IMR-90 (cell line): Measurements from ENCODE around the gene PTEN. TPM values are rescaled to one million over a fixed set of nuclear protein-coding genes. Genes with fewer than 3 reads are reported as not detected.

ENCODE experiments used
- ATAC-seq: fragments of 200-7000 bp; cut with Tn5 transposase; 2 replicates; pipeline ENCODE4 v1.9.1; 2020; ENCODE audit warnings: low read depth, mild to moderate bottlenecking, moderate library complexity
- BruUV-seq: library from RNA; stranded (reverse); fragments of 400-500 nt; replicated peaks from 2 replicates; lab custom pipeline; 2021; lab: Mats Ljungman, UMichigan
- CTCF ChIA-PET: fragments of 300-600 bp; formaldehyde crosslinking; extraction: SDS; loops from one replicate; lab custom pipeline; 2021; ENCODE audit warnings: antibody characterized with exemption; lab: Yijun Ruan, JAX
- POLR2A ChIA-PET: fragments of 300-600 bp; sonication (Branson Sonifier 250); formaldehyde crosslinking; loops from one replicate; lab custom pipeline; 2022; ENCODE audit warnings: antibody characterized with exemption; ENCODE audit not compliant: unreplicated experiment; lab: Charles Lee
- DNase-seq: peaks from one replicate; pipeline ENCODE4 v3.0.0; 2013
- H2AFZ ChIP-seq: replicated peaks from 2 replicates; pipeline ENCODE3; 2013; ENCODE audit warnings: low read length, mild to moderate bottlenecking; ENCODE audit not compliant: poor library complexity
- H2AK5ac ChIP-seq: 2 replicates; pipeline ENCODE4 v1.6.1; 2013; ENCODE audit warnings: low read depth, low read length, inconsistent platforms
- H2AK9ac ChIP-seq: replicated peaks from 2 replicates; pipeline ENCODE3; 2013; ENCODE audit warnings: mild to moderate bottlenecking, low read depth, low read length, moderate library complexity; ENCODE audit not compliant: poor library complexity
- H2BK120ac ChIP-seq: 2 replicates; pipeline ENCODE4 v1.6.1; 2013; ENCODE audit warnings: low read depth, low read length, inconsistent platforms
- H2BK15ac ChIP-seq: 3 replicates; pipeline ENCODE4 v1.6.1; 2013; ENCODE audit warnings: low read depth, low read length, inconsistent platforms
- H2BK20ac ChIP-seq: 2 replicates; pipeline ENCODE4 v1.6.1; 2013; ENCODE audit warnings: low read depth, mild to moderate bottlenecking, inconsistent platforms, low read length, moderate library complexity
- H2BK5ac ChIP-seq: 2 replicates; pipeline ENCODE4 v1.6.1; 2013; ENCODE audit warnings: mild to moderate bottlenecking, low read depth, low read length, inconsistent platforms; ENCODE audit not compliant: poor library complexity, severe bottlenecking
- H3K14ac ChIP-seq: replicated peaks from 2 replicates; pipeline ENCODE4 v1.6.1; 2013; ENCODE audit warnings: low read depth, low read length, inconsistent platforms
- H3K18ac ChIP-seq: 2 replicates; pipeline ENCODE4 v1.6.1; 2013; ENCODE audit warnings: low read depth, low read length, control low read depth
- H3K23ac ChIP-seq: 2 replicates; pipeline ENCODE4 v1.6.1; 2013; ENCODE audit warnings: low read depth, low read length, inconsistent platforms
- H3K27ac ChIP-seq: 2 replicates; pipeline ENCODE4 v1.5.1; 2013; ENCODE audit warnings: mild to moderate bottlenecking, control low read depth, low read length; ENCODE audit not compliant: insufficient read depth
- H3K27me3 ChIP-seq: 2 replicates; pipeline ENCODE4 v1.6.1; 2013; ENCODE audit warnings: low read length; ENCODE audit not compliant: control insufficient read depth, insufficient read depth
- H3K36me3 ChIP-seq: 2 replicates; pipeline ENCODE4 v1.6.1; 2013; ENCODE audit warnings: low read length, mixed read lengths; ENCODE audit not compliant: control insufficient read depth, insufficient read depth
- H3K4ac ChIP-seq: 2 replicates; pipeline ENCODE4 v1.6.1; 2013; ENCODE audit warnings: low read depth, low read length, inconsistent platforms
- H3K4me1 ChIP-seq: 2 replicates; pipeline ENCODE4 v1.6.1; 2013; ENCODE audit warnings: low read length, mixed read lengths; ENCODE audit not compliant: control insufficient read depth, insufficient read depth
- H3K4me2 ChIP-seq: 2 replicates; pipeline ENCODE4 v1.6.1; 2013; ENCODE audit warnings: low read depth, mild to moderate bottlenecking, control low read depth, low read length, moderate library complexity
- H3K4me3 ChIP-seq: 2 replicates; pipeline ENCODE4 v1.5.1; 2013; ENCODE audit warnings: low read depth, mild to moderate bottlenecking, control low read depth, low read length, moderate library complexity; ENCODE audit not compliant: insufficient read depth
- H3K56ac ChIP-seq: 2 replicates; pipeline ENCODE4 v1.6.1; 2013; ENCODE audit warnings: low read length, inconsistent platforms; ENCODE audit not compliant: insufficient read depth; ENCODE audit errors: extremely low read depth
- H3K79me1 ChIP-seq, 2 experiments: 2 replicates each; pipeline ENCODE4 v1.6.1; 2013; ENCODE audit warnings: low read length in 2 of 2, inconsistent platforms in 1 of 2, low read depth in 1 of 2
- H3K9ac ChIP-seq: 2 replicates; pipeline ENCODE4 v1.6.1; 2013; ENCODE audit warnings: low read depth, low read length, control low read depth
- H3K9me1 ChIP-seq: 2 replicates; pipeline ENCODE4 v1.6.1; 2013; ENCODE audit warnings: low read length, inconsistent platforms; ENCODE audit not compliant: insufficient read depth
- H3K9me3 ChIP-seq: 2 replicates; pipeline ENCODE4 v1.6.1; 2013; ENCODE audit warnings: low read length; ENCODE audit not compliant: control insufficient read depth, insufficient read depth
- H4K20me1 ChIP-seq: 2 replicates; pipeline ENCODE4 v1.6.1; 2013; ENCODE audit warnings: low read length, inconsistent platforms; ENCODE audit not compliant: insufficient read depth
- H4K5ac ChIP-seq: 2 replicates; pipeline ENCODE4 v1.6.1; 2013; ENCODE audit warnings: mild to moderate bottlenecking, low read depth, low read length, control low read depth
- H4K8ac ChIP-seq, 2 experiments: 2 replicates each; pipeline ENCODE4 v1.6.1; 2013; ENCODE audit warnings: low read depth in 2 of 2, low read length in 2 of 2, control low read depth in 1 of 2, inconsistent platforms in 1 of 2
- H4K91ac ChIP-seq: 2 replicates; pipeline ENCODE4 v1.6.1; 2013; ENCODE audit warnings: low read depth, low read length, inconsistent platforms; ENCODE audit not compliant: insufficient read depth
- BHLHE40 ChIP-seq: fragments of 150-350 bp; IDR thresholded peaks from 2 replicates; pipeline ENCODE4 v1.6.1; 2016; ENCODE audit warnings: mild to moderate bottlenecking, low read depth, low read length
- CEBPB ChIP-seq: IDR thresholded peaks from 2 replicates; pipeline ENCODE4 v1.6.1; 2012; ENCODE audit warnings: low read depth, low read length, improper control_type of control experiment
- CHD1 ChIP-seq: IDR thresholded peaks from 2 replicates; pipeline ENCODE4 v1.6.1; 2012; ENCODE audit warnings: low read depth, low read length, improper control_type of control experiment
- CTCF ChIP-seq: conservative IDR thresholded peaks from 2 replicates; pipeline ENCODE4 v1.5.1; 2012; ENCODE audit warnings: mild to moderate bottlenecking, low read depth, low read length, improper control_type of control experiment
- FOS ChIP-seq: fragments of 150-350 bp; IDR thresholded peaks from 2 replicates; pipeline ENCODE4 v1.6.1; 2016; ENCODE audit warnings: low read depth, low read length
- MAFK ChIP-seq: IDR thresholded peaks from 2 replicates; pipeline ENCODE4 v1.6.1; 2012; ENCODE audit warnings: low read depth, low read length, improper control_type of control experiment
- MAZ ChIP-seq: IDR thresholded peaks from 2 replicates; pipeline ENCODE4 v1.6.1; 2012; ENCODE audit warnings: low read depth, mild to moderate bottlenecking, low read length, improper control_type of control experiment, moderate library complexity, borderline replicate concordance
- MXI1 ChIP-seq: IDR thresholded peaks from 2 replicates; pipeline ENCODE4 v1.6.1; 2012; ENCODE audit warnings: low read depth, mild to moderate bottlenecking, low read length, moderate library complexity, borderline replicate concordance
- NFE2L2 ChIP-seq: fragments of 150-350 bp; IDR thresholded peaks from 2 replicates; pipeline ENCODE4 v1.6.1; 2016; ENCODE audit warnings: low read depth, mild to moderate bottlenecking, low read length
- POLR2A ChIP-seq: IDR thresholded peaks from 2 replicates; pipeline ENCODE4 v1.6.1; 2012; ENCODE audit warnings: mild to moderate bottlenecking, low read depth, low read length
- RAD21 ChIP-seq: IDR thresholded peaks from 2 replicates; pipeline ENCODE4 v1.6.1; 2012; ENCODE audit warnings: low read length, improper control_type of control experiment
- RCOR1 ChIP-seq: IDR thresholded peaks from 2 replicates; pipeline ENCODE4 v1.6.1; 2012; ENCODE audit warnings: mild to moderate bottlenecking, low read length, improper control_type of control experiment; ENCODE audit not compliant: insufficient replicate concordance
- RFX5 ChIP-seq: IDR thresholded peaks from 2 replicates; pipeline ENCODE4 v1.8.0; 2012; ENCODE audit warnings: low read depth, mild to moderate bottlenecking, low read length, moderate library complexity
- SMC3 ChIP-seq: fragments of 150-350 bp; IDR thresholded peaks from 2 replicates; pipeline ENCODE4 v1.6.1; 2016; ENCODE audit warnings: low read depth, mild to moderate bottlenecking, antibody characterized with exemption, low read length, moderate library complexity
- WGBS, 2 experiments: methylation state at CpG; one replicate each; pipeline versions ENCODE4 v1.1.5 to v1.1.7; 2013; ENCODE audit warnings: missing lambda C conversion rate in 2 of 2; ENCODE audit not compliant: insufficient read length in 1 of 2; ENCODE audit errors: extremely low coverage in 2 of 2; 5-methylcytosine and 5-hydroxymethylcytosine counted together
- dilution Hi-C: fragments of 300-500 bp; cut with HindIII; formaldehyde crosslinking; loops from one replicate; pipeline ENCODE4 v1.14.3; 2018; ENCODE audit warnings: low sequenced_read_pairs; ENCODE audit not compliant: unreplicated experiment
- in situ Hi-C: fragments of 300-500 bp; cut with MboI; formaldehyde crosslinking; loops from 3 replicates; pipeline ENCODE4 v1.14.3; 2019; ENCODE audit warnings: low sequenced_read_pairs, inconsistent platforms, mixed read lengths
- intact Hi-C: fragments of 100-400 bp; cut with micrococcal nuclease; formaldehyde crosslinking; loops from 2 replicates; pipeline ENCODE4 v1.10.0; 2022
- polyA plus RNA-seq, 3 experiments: library from polyadenylated mRNA; depleted of rRNA; stranded (reverse); fragments of >200 nt; gene quantifications; 2 replicates each; pipeline ENCODE4 v1.2.3, GENCODE V29; 2012; ENCODE audit warnings: low replicate concordance in 1 of 3
- total RNA-seq: library from RNA; depleted of rRNA; stranded (reverse); fragments of >200 nt; gene quantifications from 2 replicates; pipeline ENCODE4 v1.2.3, GENCODE V29; 2012
- TF ChIP-seq, protein P1 (sequence below): fragments of 150-350 bp; IDR thresholded peaks from 2 replicates; pipeline ENCODE4 v1.6.1; 2016; ENCODE audit warnings: low read depth, mild to moderate bottlenecking, low read length, moderate library complexity, borderline replicate concordance
- TF ChIP-seq, protein P2 (sequence below): fragments of 150-350 bp; IDR thresholded peaks from 2 replicates; pipeline ENCODE4 v1.6.1; 2017; ENCODE audit warnings: mild to moderate bottlenecking, antibody characterized with exemption, low read length, low read depth

The PTEN gene
- total and polyA plus RNA-seq, 2 of the 4 experiments (the other 2 are of a cell fraction): 12.0 to 38.9 TPM

GRCh38 chr10:87915406-87915805, 52.0 kb downstream of the PTEN start:
- Histone ChIP-seq H3K9ac (no peak overlapping the region), H3K4me1 (peaks cover 5% of the 10 kb centered on the region; the same call in 1 of the 2 replicates), H3K9me3 (peaks cover 12% of the 10 kb centered on the region), H3K9me1 (peaks cover 10% of the 10 kb centered on the region), H3K23ac (peak overlapping the region; percentile 20; the same call in 1 of the 2 replicates), H2BK20ac (no peak overlapping the region), H3K27ac (no peak overlapping the region), H3K36me3 (peaks cover 10% of the 10 kb centered on the region; the same call in 1 of the 2 replicates), H3K27me3 (no peaks in the 10 kb centered on the region), H4K5ac (no peak overlapping the region), H4K91ac (no peak overlapping the region), H3K56ac (no peak overlapping the region), H2AK5ac (no peak overlapping the region), H2AFZ (no peak overlapping the region), H3K4me3 (no peak overlapping the region), H3K4me2 (no peak overlapping the region), H2AK9ac (no peak overlapping the region), H2BK15ac (no peak overlapping the region), H4K8ac (no peak overlapping the region), H3K4ac (no peak overlapping the region), H4K20me1 (peaks cover 72% of the 10 kb centered on the region), H3K79me1 (peaks cover 16 to 42% of the 10 kb centered on the region in 2 experiments), H2BK5ac (no peak overlapping the region), H3K18ac (no peak overlapping the region), H2BK120ac (no peak overlapping the region), H3K14ac (no peak overlapping the region)
- CTCF ChIA-PET: no interaction called here
- ATAC-seq: no peak
- no peak for DNase-seq
- no TSS peak for BruUV-seq
- in situ Hi-C loops: no loop called here
- WGBS, 2 experiments: 100% methylated on average over 1 of the region's 4 CpGs; no CpG with 5 or more reads in 1 of the 2 experiments
- intact Hi-C loops: loop anchor here (5.0 kb wide), 1 partner anchor 33 kb away; no protein-coding TSS in a partner anchor
- POLR2A ChIA-PET: no interaction called here
- TF ChIP-seq RFX5 (no peak), NFE2L2 (no peak), CTCF (no peak), RAD21 (no peak), MAZ (no peak), MXI1 (no peak), FOS (no peak), RCOR1 (no peak), CHD1 (no peak), SMC3 (no peak), MAFK (no peak), CEBPB (no peak), POLR2A (no peak), BHLHE40 (no peak)
- TF ChIP-seq, protein P1, sequence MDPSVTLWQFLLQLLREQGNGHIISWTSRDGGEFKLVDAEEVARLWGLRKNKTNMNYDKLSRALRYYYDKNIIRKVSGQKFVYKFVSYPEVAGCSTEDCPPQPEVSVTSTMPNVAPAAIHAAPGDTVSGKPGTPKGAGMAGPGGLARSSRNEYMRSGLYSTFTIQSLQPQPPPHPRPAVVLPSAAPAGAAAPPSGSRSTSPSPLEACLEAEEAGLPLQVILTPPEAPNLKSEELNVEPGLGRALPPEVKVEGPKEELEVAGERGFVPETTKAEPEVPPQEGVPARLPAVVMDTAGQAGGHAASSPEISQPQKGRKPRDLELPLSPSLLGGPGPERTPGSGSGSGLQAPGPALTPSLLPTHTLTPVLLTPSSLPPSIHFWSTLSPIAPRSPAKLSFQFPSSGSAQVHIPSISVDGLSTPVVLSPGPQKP: no peak
- TF ChIP-seq, protein P2, sequence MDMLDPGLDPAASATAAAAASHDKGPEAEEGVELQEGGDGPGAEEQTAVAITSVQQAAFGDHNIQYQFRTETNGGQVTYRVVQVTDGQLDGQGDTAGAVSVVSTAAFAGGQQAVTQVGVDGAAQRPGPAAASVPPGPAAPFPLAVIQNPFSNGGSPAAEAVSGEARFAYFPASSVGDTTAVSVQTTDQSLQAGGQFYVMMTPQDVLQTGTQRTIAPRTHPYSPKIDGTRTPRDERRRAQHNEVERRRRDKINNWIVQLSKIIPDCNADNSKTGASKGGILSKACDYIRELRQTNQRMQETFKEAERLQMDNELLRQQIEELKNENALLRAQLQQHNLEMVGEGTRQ: no peak
- dilution Hi-C loops: no loop called here
